IgD-negative memory B cell (primary cell): Measurements from ENCODE around the gene SLC9A3. TPM values are rescaled to one million over a fixed set of nuclear protein-coding genes. Genes with fewer than 3 reads are reported as not detected.
A peak's percentile ranks its signal among the peaks of the same experiment; 100 is the strongest.
"Not testable (repeated sequence)": the region's sequence is repeated elsewhere in the genome, so short reads cannot be mapped to it uniquely, and the experiment has no call there.

Experiments used
- H3K27ac Mint-ChIP-seq, 3 donors: one replicate each; pipeline ENCODE4 v1.8.0; 2020 to 2022; ENCODE audit warnings: mild to moderate bottlenecking in 3 of 3, mixed read lengths in 3 of 3, moderate library complexity in 1 of 3
- H3K27me3 Mint-ChIP-seq: one replicate; pipeline ENCODE4 v1.8.0; 2021; ENCODE audit warnings: mixed read lengths
- H3K36me3 Mint-ChIP-seq: one replicate; pipeline ENCODE4 v1.8.0; 2020; ENCODE audit warnings: mild to moderate bottlenecking, mixed read lengths
- H3K4me1 Mint-ChIP-seq, 3 donors: one replicate each; pipeline ENCODE4 v1.8.0; 2020 to 2022; ENCODE audit warnings: mixed read lengths in 3 of 3, mild to moderate bottlenecking in 1 of 3
- H3K4me3 Mint-ChIP-seq, 4 donors: one replicate each; pipeline ENCODE4 v1.8.0; 2020 to 2022; ENCODE audit warnings: mild to moderate bottlenecking in 4 of 4, mixed read lengths in 4 of 4, moderate library complexity in 3 of 4
- H3K9me3 Mint-ChIP-seq, 3 donors: one replicate each; pipeline ENCODE4 v1.8.0; 2020 to 2021; ENCODE audit warnings: mixed read lengths in 3 of 3, mild to moderate bottlenecking in 1 of 3
- polyA plus RNA-seq: library from polyadenylated mRNA; unstranded; fragments of 300-500 nt; fragmentation: Illumina TruSeq; gene quantifications from one replicate; pipeline ENCODE4 v1.2.3, GENCODE V29; 2021

Gene SLC9A3
- polyA plus RNA-seq, 1 donor from 2014 or later = 1.2 TPM

GRCh38 chr5:491119-491855 lies 33.0 kb downstream of the SLC9A3 start:
- Mint-ChIP-seq H3K4me1 (no peaks in the 10 kb centered on the region), H3K27me3 (peaks cover 10% of the 10 kb centered on the region), H3K4me3 (no peak overlapping the region), H3K9me3 (no peaks in the 10 kb centered on the region), H3K27ac (no peak overlapping the region), H3K36me3 (no peaks in the 10 kb centered on the region)

GRCh38 chr5:490116-491106 lies 33.8 kb downstream of the SLC9A3 start:
- Mint-ChIP-seq H3K36me3 (no peaks in the 10 kb centered on the region), H3K4me3 (no peak overlapping the region), H3K9me3 (no peaks in the 10 kb centered on the region), H3K4me1 (peaks cover 0 to 2% (median 0%) of the 10 kb centered on the region in 3 donors), H3K27me3 (peaks cover 12% of the 10 kb centered on the region), H3K27ac (no peak overlapping the region)

GRCh38 chr5:489689-490080 lies 34.6 kb downstream of the SLC9A3 start:
- no peak overlapping the region for H3K4me3 Mint-ChIP-seq
- no peak overlapping the region for H3K27ac Mint-ChIP-seq
- H3K4me1 Mint-ChIP-seq = peaks cover 0 to 2% (median 0%) of the 10 kb centered on the region in 3 donors
- no peaks in the 10 kb centered on the region for H3K36me3 Mint-ChIP-seq
- H3K27me3 Mint-ChIP-seq = peaks cover 18% of the 10 kb centered on the region
- H3K9me3 Mint-ChIP-seq = no peaks in the 10 kb centered on the region

- Mint-ChIP-seq H3K4me1 (peaks cover 0 to 2% (median 0%) of the 10 kb centered on the region in 3 donors), H3K9me3 (no peaks in the 10 kb centered on the region), H3K27me3 (peaks cover 18% of the 10 kb centered on the region), H3K4me3 (no peak overlapping the region), H3K36me3 (no peaks in the 10 kb centered on the region), H3K27ac (no peak overlapping the region)
These were observed 35.2 kb downstream of the SLC9A3 start for GRCh38 chr5:488744-489688.

- Mint-ChIP-seq H3K4me1 (peaks cover 0 to 2% (median 0%) of the 10 kb centered on the region in 3 donors), H3K4me3 (no peak overlapping the region), H3K27me3 (peaks cover 17% of the 10 kb centered on the region), H3K36me3 (no peaks in the 10 kb centered on the region), H3K9me3 (no peaks in the 10 kb centered on the region), H3K27ac (no peak overlapping the region)
These were observed 36.0 kb downstream of the SLC9A3 start for GRCh38 chr5:488241-488640.

GRCh38 chr5:486597-486996 lies 37.7 kb downstream of the SLC9A3 start:
- Mint-ChIP-seq H3K27ac (peak overlapping the region in 1 of 3 donors; percentile 78), H3K27me3 (peaks cover 15% of the 10 kb centered on the region)
- not testable (repeated sequence) for H3K4me1 Mint-ChIP-seq, H3K9me3 Mint-ChIP-seq, H3K4me3 Mint-ChIP-seq, H3K36me3 Mint-ChIP-seq

GRCh38 chr5:485946-486491 lies 38.2 kb downstream of the SLC9A3 start:
- peaks cover 0 to 2% (median 0%) of the 10 kb centered on the region in 3 donors for H3K4me1 Mint-ChIP-seq
- H3K4me3 Mint-ChIP-seq = no peak overlapping the region
- H3K27me3 Mint-ChIP-seq = peaks cover 15% of the 10 kb centered on the region
- no peaks in the 10 kb centered on the region for H3K9me3 Mint-ChIP-seq
- H3K27ac Mint-ChIP-seq = peak overlapping the region in 1 of 3 donors; percentile 78
- H3K36me3 Mint-ChIP-seq = no peaks in the 10 kb centered on the region

GRCh38 chr5:485113-485945 lies 38.9 kb downstream of the SLC9A3 start:
- Mint-ChIP-seq H3K27me3 (peaks cover 15% of the 10 kb centered on the region), H3K27ac (no peak overlapping the region), H3K4me3 (peak overlapping the region in 2 of 4 donors; percentile 45 to 63), H3K36me3 (no peaks in the 10 kb centered on the region), H3K9me3 (no peaks in the 10 kb centered on the region), H3K4me1 (peaks cover 0 to 2% (median 0%) of the 10 kb centered on the region in 3 donors)

GRCh38 chr5:484556-484955 lies 39.7 kb downstream of the SLC9A3 start:
- peaks cover 0 to 2% (median 0%) of the 10 kb centered on the region in 3 donors for H3K4me1 Mint-ChIP-seq
- peaks cover 10% of the 10 kb centered on the region for H3K27me3 Mint-ChIP-seq
- H3K36me3 Mint-ChIP-seq = no peaks in the 10 kb centered on the region
- H3K9me3 Mint-ChIP-seq = no peaks in the 10 kb centered on the region
- no peak overlapping the region for H3K27ac Mint-ChIP-seq
- no peak overlapping the region for H3K4me3 Mint-ChIP-seq

GRCh38 chr5:483434-484140 lies 40.7 kb downstream of the SLC9A3 start:
- H3K27ac Mint-ChIP-seq = no peak overlapping the region
- no peaks in the 10 kb centered on the region for H3K36me3 Mint-ChIP-seq
- H3K4me3 Mint-ChIP-seq = no peak overlapping the region
- H3K9me3 Mint-ChIP-seq = no peaks in the 10 kb centered on the region
- peaks cover 0 to 2% (median 0%) of the 10 kb centered on the region in 3 donors for H3K4me1 Mint-ChIP-seq
- peaks cover 8% of the 10 kb centered on the region for H3K27me3 Mint-ChIP-seq

- no peak overlapping the region for H3K4me3 Mint-ChIP-seq
- no peak overlapping the region for H3K27ac Mint-ChIP-seq
- no peaks in the 10 kb centered on the region for H3K9me3 Mint-ChIP-seq
- H3K27me3 Mint-ChIP-seq = peaks cover 8% of the 10 kb centered on the region
- no peaks in the 10 kb centered on the region for H3K36me3 Mint-ChIP-seq
- H3K4me1 Mint-ChIP-seq = peaks cover 0 to 2% (median 0%) of the 10 kb centered on the region in 3 donors
These were observed 41.2 kb downstream of the SLC9A3 start for GRCh38 chr5:483011-483410.

GRCh38 chr5:482506-482905 lies 41.7 kb downstream of the SLC9A3 start:
- Mint-ChIP-seq H3K4me3 (no peak overlapping the region), H3K27ac (no peak overlapping the region), H3K36me3 (no peaks in the 10 kb centered on the region), H3K9me3 (no peaks in the 10 kb centered on the region), H3K4me1 (peaks cover 0 to 2% (median 0%) of the 10 kb centered on the region in 3 donors), H3K27me3 (peaks cover 11% of the 10 kb centered on the region)

GRCh38 chr5:482021-482420 lies 42.2 kb downstream of the SLC9A3 start:
- Mint-ChIP-seq H3K4me3 (no peak overlapping the region), H3K36me3 (no peaks in the 10 kb centered on the region), H3K9me3 (no peaks in the 10 kb centered on the region), H3K27me3 (peaks cover 16% of the 10 kb centered on the region), H3K27ac (no peak overlapping the region), H3K4me1 (peaks cover 0 to 2% (median 0%) of the 10 kb centered on the region in 3 donors)
